Muscle layer of duodenum (tissue), 2 donors: ENCODE measurements around the gene HIGD1A.

Experiments
- H3K27ac ChIP-seq: one replicate; pipeline ENCODE4 v1.7.0; 2013; ENCODE audit warnings: mild to moderate bottlenecking, low read length
- H3K27me3 ChIP-seq: one replicate; pipeline ENCODE4 v1.7.0; 2013; ENCODE audit warnings: low read depth, mild to moderate bottlenecking, control low read depth, low read length
- H3K36me3 ChIP-seq, 2 donors: one replicate each; pipeline ENCODE4 v1.7.0; 2013; ENCODE audit warnings: low read length in 2 of 2, control low read depth in 1 of 2, mild to moderate bottlenecking in 1 of 2; ENCODE audit not compliant: insufficient read depth in 2 of 2, control insufficient read depth in 1 of 2
- H3K4me1 ChIP-seq, 2 donors: one replicate each; pipeline ENCODE4 v1.7.0; 2013; ENCODE audit warnings: low read length in 2 of 2, mild to moderate bottlenecking in 2 of 2, control low read depth in 1 of 2, moderate library complexity in 1 of 2; ENCODE audit not compliant: insufficient read depth in 2 of 2, control insufficient read depth in 1 of 2
- H3K4me3 ChIP-seq, 2 donors: one replicate each; pipeline ENCODE4 v1.7.0; 2013; ENCODE audit warnings: low read length in 2 of 2, low read depth in 1 of 2, mild to moderate bottlenecking in 1 of 2
- H3K9me3 ChIP-seq, 2 donors: one replicate each; pipeline ENCODE4 v1.7.0; 2013; ENCODE audit warnings: low read length in 2 of 2, control low read depth in 1 of 2, mild to moderate bottlenecking in 1 of 2; ENCODE audit not compliant: control insufficient read depth in 1 of 2
- donor health status: healthy.

Gene HIGD1A

DNA sequence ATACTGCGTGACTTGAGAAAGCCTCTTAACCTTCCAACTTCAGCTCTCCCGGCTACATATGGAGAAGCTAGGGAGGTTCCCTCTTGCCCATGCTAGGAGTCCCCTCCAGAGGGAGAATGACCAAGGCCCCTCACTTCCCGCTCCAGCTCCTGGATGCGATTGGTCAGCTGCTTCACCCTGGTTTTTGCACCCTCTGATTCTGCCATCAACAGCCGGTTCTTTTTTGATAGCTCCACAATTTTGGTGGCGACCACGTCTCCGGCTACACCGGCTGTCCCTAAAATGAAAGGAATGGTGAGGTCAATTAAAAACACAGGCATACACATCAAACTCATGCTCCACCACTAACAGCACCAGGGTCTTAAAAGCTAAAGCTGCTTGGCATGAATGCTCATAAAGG, 51.8 kb downstream of the HIGD1A start:
- Histone ChIP-seq H3K4me1 (peaks cover 0 to 16% of the 10 kb centered on the region in 2 donors), H3K36me3 (no peaks in the 10 kb centered on the region), H3K27ac (no peak overlapping the region), H3K27me3 (no peaks in the 10 kb centered on the region), H3K4me3 (no peak overlapping the region), H3K9me3 (no peaks in the 10 kb centered on the region)

DNA sequence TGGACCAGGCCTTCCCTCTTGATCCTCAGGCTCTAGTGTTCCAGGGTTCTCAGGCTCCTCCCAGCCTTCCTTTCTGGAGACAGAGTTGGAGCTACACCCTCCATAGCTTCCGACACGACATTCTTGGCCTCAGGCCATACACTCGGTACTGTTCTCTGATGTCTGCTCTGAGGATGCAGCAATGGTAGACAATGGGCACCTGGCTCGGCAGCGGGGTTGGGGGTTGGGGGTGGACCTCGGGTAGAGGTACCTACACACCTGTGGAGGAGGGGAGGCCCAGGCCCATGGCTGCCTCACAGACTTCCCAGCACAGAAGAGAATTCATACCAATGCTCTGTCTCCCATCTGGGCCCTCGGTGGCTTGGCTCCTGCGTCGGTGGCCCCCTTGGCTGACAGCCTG, 52.7 kb downstream of the HIGD1A start:
- H3K36me3 ChIP-seq = no peaks in the 10 kb centered on the region
- H3K9me3 ChIP-seq = no peaks in the 10 kb centered on the region
- H3K4me1 ChIP-seq = peaks cover 2 to 25% of the 10 kb centered on the region in 2 donors
- H3K27me3 ChIP-seq = no peaks in the 10 kb centered on the region
- no peak overlapping the region for H3K27ac ChIP-seq
- H3K4me3 ChIP-seq = no peak overlapping the region

GRCh38 chr3:42750834-42751233, 53.5 kb downstream of the HIGD1A start:
- Histone ChIP-seq H3K36me3 (no peaks in the 10 kb centered on the region), H3K27me3 (no peaks in the 10 kb centered on the region), H3K27ac (no peak overlapping the region), H3K4me1 (peaks cover 9 to 33% of the 10 kb centered on the region in 2 donors), H3K4me3 (no peak overlapping the region), H3K9me3 (no peaks in the 10 kb centered on the region)

DNA sequence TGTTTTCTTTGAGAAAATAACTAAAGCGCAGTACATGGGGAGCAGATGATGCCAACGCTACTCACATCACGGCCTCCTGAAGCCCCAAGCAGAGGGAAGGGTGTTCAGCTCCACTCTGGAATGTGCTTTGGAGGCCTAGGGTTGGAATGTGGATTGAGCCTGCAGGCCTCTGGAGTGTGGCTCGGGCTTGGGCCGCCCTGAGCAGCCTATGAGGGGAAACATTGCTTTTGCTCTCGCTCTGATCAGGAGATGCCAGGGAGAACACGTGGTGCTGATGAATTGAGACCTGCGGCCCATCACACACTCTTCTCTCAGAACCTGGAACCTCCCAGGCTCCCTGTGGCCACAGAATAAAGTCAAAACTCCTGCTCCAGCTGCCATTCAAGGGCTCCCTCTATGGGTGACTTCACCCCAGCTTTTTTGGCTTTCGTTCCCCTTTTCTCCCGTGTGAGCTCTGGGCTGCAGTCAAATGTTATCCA, 54.5 kb downstream of the HIGD1A start:
- Histone ChIP-seq H3K36me3 (no peaks in the 10 kb centered on the region), H3K27ac (no peak overlapping the region), H3K27me3 (no peaks in the 10 kb centered on the region), H3K9me3 (no peaks in the 10 kb centered on the region), H3K4me3 (no peak overlapping the region), H3K4me1 (peaks cover 9 to 43% of the 10 kb centered on the region in 2 donors)

DNA sequence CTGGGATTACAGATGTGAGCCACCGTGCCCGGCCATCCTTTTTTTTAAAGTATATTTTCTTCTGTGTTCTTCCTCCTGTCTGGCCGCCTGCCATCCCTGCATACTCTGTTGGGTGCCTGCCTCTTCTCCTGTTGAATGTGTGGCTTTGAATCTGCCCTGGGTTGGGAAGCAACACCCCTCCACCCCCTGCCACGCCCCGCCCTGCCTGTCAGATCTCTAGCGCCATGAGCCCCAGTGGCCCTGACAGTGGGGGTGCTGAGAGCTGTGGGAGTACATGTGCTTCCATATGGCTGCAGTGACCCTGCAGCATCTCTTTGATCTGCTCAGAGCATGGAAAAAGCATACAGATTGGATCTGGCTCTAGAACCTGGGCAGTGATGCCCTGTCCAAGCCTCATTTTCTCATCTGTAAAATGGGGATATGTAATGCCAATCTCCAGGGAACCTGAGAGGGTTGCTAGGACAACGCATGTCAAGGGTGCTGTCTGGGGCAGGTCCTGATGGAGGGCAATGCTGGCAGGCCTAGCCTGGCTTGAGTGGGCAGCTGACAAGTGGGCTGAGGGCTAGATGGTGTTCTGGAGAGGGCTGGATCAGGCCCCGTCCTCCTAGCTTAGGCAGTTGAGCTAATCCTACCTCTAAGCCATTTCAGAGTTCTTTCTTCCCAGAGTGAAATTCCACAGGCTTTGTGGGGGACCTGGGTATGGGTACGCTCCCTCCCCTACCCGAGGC, 55.1 kb downstream of the HIGD1A start:
- Histone ChIP-seq H3K27me3 (no peaks in the 10 kb centered on the region), H3K4me3 (no peak overlapping the region), H3K36me3 (no peaks in the 10 kb centered on the region), H3K27ac (no peak overlapping the region), H3K4me1 (peaks cover 9 to 43% of the 10 kb centered on the region in 2 donors), H3K9me3 (no peaks in the 10 kb centered on the region)

GRCh38 chr3:42747581-42747980, 56.7 kb downstream of the HIGD1A start:
- Histone ChIP-seq H3K4me1 (peaks cover 9 to 43% of the 10 kb centered on the region in 2 donors), H3K9me3 (no peaks in the 10 kb centered on the region), H3K27me3 (no peaks in the 10 kb centered on the region), H3K36me3 (no peaks in the 10 kb centered on the region), H3K27ac (no peak overlapping the region), H3K4me3 (no peak overlapping the region)

- Histone ChIP-seq H3K27me3 (no peaks in the 10 kb centered on the region), H3K9me3 (no peaks in the 10 kb centered on the region), H3K4me3 (no peak overlapping the region), H3K27ac (no peak overlapping the region), H3K36me3 (no peaks in the 10 kb centered on the region), H3K4me1 (peaks cover 9 to 43% of the 10 kb centered on the region in 2 donors)
Measured at GRCh38 chr3:42746455-42747450, 57.5 kb downstream of the HIGD1A start.

DNA sequence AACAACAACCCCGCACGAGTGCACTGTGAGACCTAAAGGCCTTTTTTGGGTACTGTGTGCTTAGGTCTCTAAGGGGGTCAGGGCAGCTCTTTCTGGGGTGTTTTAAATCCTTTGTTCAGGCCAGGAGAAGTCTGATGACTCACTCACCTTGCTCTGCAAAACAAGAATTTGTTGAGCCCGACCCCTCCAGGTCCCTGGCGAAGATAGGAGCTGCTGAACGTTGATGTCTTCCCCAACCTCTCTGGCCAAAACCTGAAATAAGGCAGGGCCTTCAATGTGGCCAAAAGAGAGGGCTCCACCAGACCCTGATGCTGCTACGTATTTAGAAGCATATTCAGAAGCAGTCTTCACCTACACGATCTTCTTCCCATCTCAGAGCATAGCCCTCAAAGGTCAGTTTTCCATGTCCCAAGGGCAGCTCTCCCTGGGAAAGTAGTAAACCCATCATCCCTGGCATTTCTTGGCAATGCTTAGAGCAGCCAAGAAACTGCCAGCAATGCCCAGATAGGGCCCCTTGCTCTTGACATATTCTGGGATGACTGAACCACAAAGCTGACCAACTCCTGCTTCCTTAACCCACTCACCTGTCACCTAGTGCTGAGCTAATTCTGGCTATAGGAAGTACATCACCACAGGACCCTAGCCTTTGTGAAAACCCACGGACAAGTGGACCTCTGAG, 58.4 kb downstream of the HIGD1A start:
- no peak overlapping the region for H3K27ac ChIP-seq
- no peaks in the 10 kb centered on the region for H3K36me3 ChIP-seq
- no peaks in the 10 kb centered on the region for H3K9me3 ChIP-seq
- no peak overlapping the region for H3K4me3 ChIP-seq
- no peaks in the 10 kb centered on the region for H3K27me3 ChIP-seq
- peaks cover 9 to 43% of the 10 kb centered on the region in 2 donors for H3K4me1 ChIP-seq

DNA sequence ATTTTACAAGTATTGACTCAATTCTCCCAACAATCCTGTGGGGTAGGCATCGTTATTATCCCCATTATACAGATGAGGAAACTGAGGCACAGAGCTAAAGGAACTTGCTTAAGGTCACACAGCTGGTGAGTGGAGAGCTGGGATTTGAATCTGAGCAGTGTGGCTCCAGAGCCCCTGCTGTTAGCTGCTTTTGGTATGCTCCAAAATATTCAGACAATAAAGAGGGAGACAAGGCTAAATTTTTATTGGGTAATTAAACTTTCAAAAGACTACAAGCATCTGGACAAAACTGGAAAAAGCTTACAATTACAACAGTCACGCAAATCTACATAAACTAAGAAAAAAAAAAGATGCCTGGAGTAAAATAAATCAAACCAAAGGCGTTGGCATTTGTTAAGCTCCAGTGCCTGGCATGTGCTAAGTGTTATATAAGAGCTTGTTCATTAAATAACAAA, 59.0 kb downstream of the HIGD1A start:
- H3K27ac ChIP-seq = no peak overlapping the region
- H3K36me3 ChIP-seq = no peaks in the 10 kb centered on the region
- peaks cover 9 to 43% of the 10 kb centered on the region in 2 donors for H3K4me1 ChIP-seq
- H3K27me3 ChIP-seq = no peaks in the 10 kb centered on the region
- no peaks in the 10 kb centered on the region for H3K9me3 ChIP-seq
- H3K4me3 ChIP-seq = no peak overlapping the region

DNA sequence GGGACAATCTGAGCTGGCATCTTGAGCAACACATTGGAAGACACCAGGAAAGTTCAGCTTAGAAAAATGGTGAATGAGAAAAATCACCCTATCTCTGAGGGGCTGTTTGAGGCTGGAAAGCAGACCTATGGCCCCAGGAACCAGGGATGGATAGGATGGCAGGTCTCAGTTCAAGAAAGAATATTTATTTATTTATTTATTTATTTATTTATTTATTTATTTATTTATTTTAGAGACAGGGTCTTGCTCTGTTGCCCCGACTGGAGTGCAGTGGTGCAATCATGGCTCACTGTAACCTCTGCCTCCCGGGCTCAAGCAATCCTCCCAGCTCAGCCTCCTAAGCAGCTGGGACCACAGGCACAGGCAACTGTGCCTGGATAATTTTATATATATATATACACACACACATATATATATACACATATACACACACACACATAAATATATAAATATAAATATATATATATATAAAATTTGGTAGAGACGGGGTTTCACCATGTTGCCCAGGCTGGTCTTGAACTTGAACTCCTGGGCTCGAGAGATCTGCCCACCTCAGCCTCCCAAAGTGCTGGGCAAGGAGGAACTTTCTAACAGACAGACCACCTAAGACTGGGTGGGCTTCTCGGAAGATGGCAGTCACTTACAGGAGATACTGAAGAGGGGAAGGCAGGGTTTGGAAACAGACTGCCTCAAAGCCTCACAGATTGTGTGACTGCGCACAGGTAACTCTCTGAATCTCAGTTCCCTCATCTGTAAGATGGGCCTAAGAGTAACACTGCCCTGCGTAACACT, 60.9 kb downstream of the HIGD1A start:
- Histone ChIP-seq H3K36me3 (no peaks in the 10 kb centered on the region), H3K9me3 (no peaks in the 10 kb centered on the region), H3K27ac (no peak overlapping the region), H3K4me3 (no peak overlapping the region), H3K4me1 (peaks cover 9 to 36% of the 10 kb centered on the region in 2 donors), H3K27me3 (no peaks in the 10 kb centered on the region)
